ENCODE data around the gene DCST2. TPM values are rescaled to one million over a fixed set of nuclear protein-coding genes. Genes with fewer than 3 reads are reported as not detected.

The DCST2 gene
- total and polyA plus RNA-seq, 10 of the 15 experiments (the other 5 are each of a cell fraction or from before 2014, with no cell fraction given): 0.33 to 0.41 (median 0.36) TPM; not detected in 7

DNA sequence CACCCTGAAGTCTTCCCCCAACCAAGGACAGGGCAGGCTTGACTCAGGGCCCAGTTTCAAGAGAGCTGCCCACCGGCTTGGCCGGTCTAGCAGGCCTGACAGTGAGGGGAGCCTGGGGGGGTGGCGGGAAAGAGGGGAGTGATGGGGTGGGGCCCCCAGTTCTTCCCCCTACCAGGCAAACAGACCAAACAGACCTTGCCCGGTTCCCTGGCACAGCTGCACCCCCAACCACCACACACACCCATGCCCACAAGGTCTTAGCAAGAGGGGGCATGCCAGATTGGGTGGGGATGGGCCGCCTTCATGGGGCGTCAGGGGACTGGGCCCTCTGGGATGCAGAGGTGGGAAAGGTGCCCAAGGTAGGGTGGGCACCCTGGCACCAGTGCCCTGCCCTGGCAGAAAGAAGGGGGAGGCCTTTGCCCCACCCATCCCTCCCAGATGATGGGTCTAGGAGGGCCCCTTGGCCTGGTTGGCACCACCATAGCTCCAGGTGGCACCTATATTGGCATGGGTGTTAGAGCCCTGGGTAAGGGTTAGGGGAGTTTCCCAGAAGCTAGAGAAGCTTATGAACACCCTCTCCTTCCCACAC lies 22.1 kb downstream of the DCST2 start:
- BruUV-seq (replicated peaks): no TSS peak
- Histone ChIP-seq H3K4me2 (ENCODE audit: control insufficient read depth, insufficient read depth) (no peak overlapping the region), H3K27ac (ENCODE audit: control insufficient read depth, insufficient read depth) (no peak overlapping the region), H3K36me3 (ENCODE audit: control insufficient read depth in 2 of 2, insufficient read depth in 2 of 2, low read length in 1 of 2) (peaks cover 0 to 21% of the 10 kb centered on the region in 2 experiments; a peak in 3 of 4 replicates), H2AFZ (ENCODE audit: control insufficient read depth, low read depth, low read length) (no peak overlapping the region), H3K4me3 (no peak overlapping the region), H3K27me3 (replicated peaks in 1 of 2; ENCODE audit: control insufficient read depth in 2 of 2, insufficient read depth in 2 of 2, low read length in 1 of 2) (no peaks in the 10 kb centered on the region), H3K9me3 (replicated peaks; ENCODE audit: control insufficient read depth, insufficient read depth, low read length) (no peaks in the 10 kb centered on the region), H4K20me1 (ENCODE audit: control insufficient read depth, insufficient read depth) (0 out of 2 replicates have a peak, but pooled peaks cover 3% of the 10 kb centered on the region), H3K9ac (ENCODE audit: control insufficient read depth, insufficient read depth, low read length) (no peak overlapping the region), H3K79me2 (ENCODE audit: control insufficient read depth, insufficient read depth, low read length) (peaks cover 21% of the 10 kb centered on the region), H3K4me1 (ENCODE audit: control insufficient read depth, insufficient read depth, low read length) (peaks cover 41% of the 10 kb centered on the region)
- TF ChIP-seq NR2C1 (IDR thresholded peaks at IDR 0.05) (no peak), GABPA (IDR thresholded peaks at IDR 0.05; ENCODE audit: low read depth) (no peak), POLR2AphosphoS2 (IDR thresholded peaks at IDR 0.05; ENCODE audit: low read depth, low read length) (no peak), MAX (IDR thresholded peaks at IDR 0.05; ENCODE audit: low read depth, low read length) (no peak), IKZF1 (conservative IDR thresholded peaks at IDR 0.05) (no peak), BRCA1 (IDR thresholded peaks at IDR 0.05; ENCODE audit: low read depth, low read length) (no peak), KAT2A (conservative IDR thresholded peaks at IDR 0.05; ENCODE audit: control insufficient read depth, low read depth, low read length) (no peak), HDAC6 (IDR thresholded peaks at IDR 0.05; ENCODE audit: unreplicated experiment) (no peak), TBL1XR1 (IDR thresholded peaks at IDR 0.05; ENCODE audit: low read depth, low read length) (no peak), TCF3 (IDR thresholded peaks at IDR 0.05; ENCODE audit: borderline replicate concordance, insufficient read depth, low read depth, low read length) (no peak), SMAD5 (IDR thresholded peaks at IDR 0.05; ENCODE audit: low read depth) (no peak), MEF2B (IDR thresholded peaks at IDR 0.05; ENCODE audit: partially characterized antibody, poor library complexity, severe bottlenecking) (no peak), ZSCAN29 (IDR thresholded peaks at IDR 0.05) (no peak), SUZ12 (IDR thresholded peaks at IDR 0.05; ENCODE audit: unreplicated experiment) (no peak), CREM (IDR thresholded peaks at IDR 0.05; ENCODE audit: low read depth) (no peak), ATF2 (IDR thresholded peaks at IDR 0.05; ENCODE audit: low read length) (no peak), ESRRA (IDR thresholded peaks at IDR 0.05; ENCODE audit: low read length) (no peak), POLR2A (IDR thresholded peaks at IDR 0.05; ENCODE audit: low read depth, low read length) (no peak)
- TF ChIP-seq, protein P1, sequence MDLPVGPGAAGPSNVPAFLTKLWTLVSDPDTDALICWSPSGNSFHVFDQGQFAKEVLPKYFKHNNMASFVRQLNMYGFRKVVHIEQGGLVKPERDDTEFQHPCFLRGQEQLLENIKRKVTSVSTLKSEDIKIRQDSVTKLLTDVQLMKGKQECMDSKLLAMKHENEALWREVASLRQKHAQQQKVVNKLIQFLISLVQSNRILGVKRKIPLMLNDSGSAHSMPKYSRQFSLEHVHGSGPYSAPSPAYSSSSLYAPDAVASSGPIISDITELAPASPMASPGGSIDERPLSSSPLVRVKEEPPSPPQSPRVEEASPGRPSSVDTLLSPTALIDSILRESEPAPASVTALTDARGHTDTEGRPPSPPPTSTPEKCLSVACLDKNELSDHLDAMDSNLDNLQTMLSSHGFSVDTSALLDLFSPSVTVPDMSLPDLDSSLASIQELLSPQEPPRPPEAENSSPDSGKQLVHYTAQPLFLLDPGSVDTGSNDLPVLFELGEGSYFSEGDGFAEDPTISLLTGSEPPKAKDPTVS (IDR thresholded peaks at IDR 0.05; ENCODE audit: low read depth, low read length): no peak
- TF ChIP-seq, protein P2, sequence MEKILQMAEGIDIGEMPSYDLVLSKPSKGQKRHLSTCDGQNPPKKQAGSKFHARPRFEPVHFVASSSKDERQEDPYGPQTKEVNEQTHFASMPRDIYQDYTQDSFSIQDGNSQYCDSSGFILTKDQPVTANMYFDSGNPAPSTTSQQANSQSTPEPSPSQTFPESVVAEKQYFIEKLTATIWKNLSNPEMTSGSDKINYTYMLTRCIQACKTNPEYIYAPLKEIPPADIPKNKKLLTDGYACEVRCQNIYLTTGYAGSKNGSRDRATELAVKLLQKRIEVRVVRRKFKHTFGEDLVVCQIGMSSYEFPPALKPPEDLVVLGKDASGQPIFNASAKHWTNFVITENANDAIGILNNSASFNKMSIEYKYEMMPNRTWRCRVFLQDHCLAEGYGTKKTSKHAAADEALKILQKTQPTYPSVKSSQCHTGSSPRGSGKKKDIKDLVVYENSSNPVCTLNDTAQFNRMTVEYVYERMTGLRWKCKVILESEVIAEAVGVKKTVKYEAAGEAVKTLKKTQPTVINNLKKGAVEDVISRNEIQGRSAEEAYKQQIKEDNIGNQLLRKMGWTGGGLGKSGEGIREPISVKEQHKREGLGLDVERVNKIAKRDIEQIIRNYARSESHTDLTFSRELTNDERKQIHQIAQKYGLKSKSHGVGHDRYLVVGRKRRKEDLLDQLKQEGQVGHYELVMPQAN (conservative IDR thresholded peaks at IDR 0.05): no peak
- RAD21 ChIA-PET (ENCODE audit: unreplicated experiment): interaction anchor here (1.1 kb wide), 1 partner anchor 12 kb away, joined by 5 read pairs; no protein-coding TSS in a partner anchor
- CTCF ChIA-PET: interaction anchor here (1.1 to 2.1 kb wide), 2 partner anchors 12 to 33 kb away, joined by 6 to 9 read pairs; no protein-coding TSS in a partner anchor
- no peak for FAIRE-seq
- POLR2A ChIA-PET: interaction anchor here (1.4 kb wide), 1 partner anchor 23 kb away, joined by 3 read pairs; no protein-coding TSS in a partner anchor
- intact Hi-C loops (cut with micrococcal nuclease; ENCODE audit: unreplicated experiment) (no loop called here), in situ Hi-C loops (cut with MboI) (no loop called here)
- SMC1A ChIA-PET (ENCODE audit: uncharacterized antibody, unreplicated experiment): interaction anchor here (0.6 kb wide), 1 partner anchor 24 kb away, joined by 3 read pairs; no protein-coding TSS in a partner anchor
- DNase-seq (ENCODE audit: low read depth, low spot score): no peak
- no peak for ATAC-seq
- 98% methylated on average over 4 of the region's 6 CpGs for WGBS (ENCODE audit: insufficient coverage, insufficient replicate concordance, low lambda C conversion rate, missing lambda C conversion rate)
